Stimulated activated CD4-positive, alpha-beta T cell treated with anti-CD3 and anti-CD28 coated beads, Interleukin-1b, Interleukin-23, amount 100 ng/mL, for 1 hour (primary cell): ENCODE measurements around the gene AADAT.
A peak's percentile ranks its signal among the peaks of the same experiment; 100 is the strongest.

Experiments
- DNase-seq, 2 donors: peaks; one replicate each; pipeline ENCODE4 v3.0.0-alpha.2; 2020; ENCODE audit warnings: low read depth in 2 of 2

AADAT gene

GRCh38 chr4:170035231-170035630 lies 54.5 kb downstream of the AADAT start:
- no peak for DNase-seq

- DNase-seq = no peak
These were observed 55.8 kb downstream of the AADAT start for GRCh38 chr4:170033999-170034398.

GRCh38 chr4:170030121-170030520 lies 59.6 kb downstream of the AADAT start:
- no peak for DNase-seq

GRCh38 chr4:170027181-170027829 lies 62.5 kb downstream of the AADAT start:
- DNase-seq = peak; percentile 69 to 93

- peak; percentile 45 to 68 for DNase-seq
These were observed 63.3 kb downstream of the AADAT start, which contains the start of gene MFAP3L for GRCh38 chr4:170026253-170027021. Gene MFAP3L (minus strand): TSS chr4:170026395. CDS start chr4:170005877, 20,518 bp downstream.

- no peak for DNase-seq
These were observed 64.1 kb downstream of the AADAT start for GRCh38 chr4:170025523-170026252.

GRCh38 chr4:170022211-170022610 lies 67.5 kb downstream of the AADAT start:
- no peak for DNase-seq

GRCh38 chr4:170017252-170017651 lies 72.5 kb downstream of the AADAT start:
- DNase-seq = no peak

- DNase-seq = no peak
These were observed 74.5 kb downstream of the AADAT start for GRCh38 chr4:170015285-170015684.

- DNase-seq = no peak
These were observed 75.3 kb downstream of the AADAT start for GRCh38 chr4:170014359-170015011.

GRCh38 chr4:170012629-170012958 lies 77.2 kb downstream of the AADAT start:
- no peak for DNase-seq

GRCh38 chr4:170011921-170012628 lies 77.7 kb downstream of the AADAT start:
- no peak for DNase-seq
